Sigmoid colon (tissue), 7 donors: ENCODE data around the gene DCC. TPM values are rescaled to one million over a fixed set of nuclear protein-coding genes. Genes with fewer than 3 reads are reported as not detected.

Experiments used
- DNase-seq: peaks from one replicate; pipeline ENCODE4 v3.0.0-alpha.2; 2019
- H3K27ac ChIP-seq, 4 donors: fragments of 200-600 bp; sonication (generic); one replicate each; pipeline ENCODE4 v1.5.1; 2016 to 2019; ENCODE audit warnings: mild to moderate bottlenecking in 1 of 4
- H3K27me3 ChIP-seq, 3 donors: fragments of 200-600 bp; sonication (generic); one replicate each; pipeline ENCODE4 v1.5.1; 2019; ENCODE audit warnings: mild to moderate bottlenecking in 1 of 3
- H3K36me3 ChIP-seq, 4 donors: fragments of 200-600 bp; sonication (generic); one replicate each; pipeline ENCODE4 v1.5.1; 2016 to 2019
- H3K4me1 ChIP-seq, 4 donors: fragments of 200-600 bp; sonication (generic); one replicate each; pipeline ENCODE4 v1.5.1; 2017 to 2019
- H3K4me3 ChIP-seq, 4 donors: fragments of 200-600 bp; sonication (generic); one replicate each; pipeline ENCODE4 v1.5.1; 2017 to 2019; ENCODE audit warnings: mild to moderate bottlenecking in 2 of 4, moderate library complexity in 1 of 4
- H3K9me3 ChIP-seq, 4 donors: fragments of 200-600 bp in 3 of 4; sonication (generic) in 3 of 4; one replicate each; pipeline versions ENCODE4 v1.5.1 to v1.6.1; 2013 to 2019
- EP300 ChIP-seq, 4 donors: sonication (generic); formaldehyde crosslinking; IDR thresholded peaks; one replicate each; pipeline ENCODE4 v1.6.1; 2017; ENCODE audit warnings: antibody characterized with exemption in 4 of 4
- POLR2A ChIP-seq, 2 donors: fragments of 450-650 bp; IDR thresholded peaks; one replicate each; pipeline ENCODE4 v1.6.1; 2016; ENCODE audit warnings: antibody characterized with exemption in 2 of 2, mild to moderate bottlenecking in 2 of 2, moderate library complexity in 2 of 2
- POLR2AphosphoS5 ChIP-seq, 4 donors: sonication (generic); formaldehyde crosslinking; IDR thresholded peaks; one replicate each; pipeline ENCODE4 v1.6.1; 2017; ENCODE audit warnings: antibody characterized with exemption in 4 of 4
- WGBS, 2 donors: extraction: QIAGEN DNeasy Blood & Tissue Kit; methylation state at CpG; one replicate each; pipeline ENCODE4 v1.1.7; 2013; 5-methylcytosine and 5-hydroxymethylcytosine counted together
- intact Hi-C: fragments of 100-400 bp; cut with DNase I; formaldehyde crosslinking; loops from one replicate; pipeline ENCODE4 v1.15.1; 2023
- polyA plus RNA-seq, 3 donors: library from polyadenylated mRNA; stranded (reverse); fragments of 200-250 nt; gene quantifications; one replicate each; pipeline ENCODE4 v1.2.3, GENCODE V29; 2013
- total RNA-seq, 4 donors: library from RNA; depleted of rRNA; stranded (reverse); fragments of >200 nt; gene quantifications; one replicate each; pipeline ENCODE4 v1.1.0, GENCODE V29; 2016
- TF ChIP-seq, protein P1 (sequence below), 4 experiments: fragments of 450-650 bp in 3 of 4; fragments of 200-600 bp in 1 of 4; IDR thresholded peaks; one replicate each; pipeline ENCODE4 v1.5.1; 2016 to 2019; ENCODE audit warnings: antibody characterized with exemption in 4 of 4, mild to moderate bottlenecking in 3 of 4, moderate library complexity in 2 of 4
- donor health status: healthy with polysubstance abuse.
- donor health status: Bipolar disorder and iron deficiency.
- donor health status: healthy.

DCC gene
- total and polyA plus RNA-seq, 7 donors = 0.04 to 0.83 (median 0.36) TPM; not detected in 2

DNA sequence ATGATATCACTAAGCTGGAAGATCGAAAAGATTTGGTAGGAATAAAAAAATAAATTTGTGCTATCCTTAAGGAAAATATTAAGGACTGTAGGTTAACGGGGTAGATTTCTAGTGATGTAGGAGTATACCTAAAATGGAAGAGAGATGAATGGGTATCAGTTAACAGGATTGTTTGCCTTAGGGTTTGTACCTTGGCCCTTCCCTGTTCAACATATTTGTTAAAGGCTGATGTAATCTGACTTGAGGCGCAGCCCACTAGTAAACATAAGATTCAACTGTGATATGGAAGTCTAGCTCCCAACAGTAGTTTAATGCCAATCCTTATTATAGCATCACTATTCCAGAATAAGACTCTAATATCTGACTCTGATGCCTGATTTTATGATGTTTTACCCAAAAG is 685.2 kb downstream of the DCC start:
- Histone ChIP-seq H3K36me3 (no peaks in the 10 kb centered on the region), H3K27ac (no peak overlapping the region), H3K27me3 (no peaks in the 10 kb centered on the region), H3K9me3 (no peaks in the 10 kb centered on the region), H3K4me1 (no peaks in the 10 kb centered on the region), H3K4me3 (no peak overlapping the region)
- intact Hi-C loops = no loop called here
- WGBS, 2 donors = 47 to 73% methylated on average over 3 of the region's 3 CpGs
- no peak for TF ChIP-seq POLR2AphosphoS5 (IDR thresholded peaks at IDR 0.05)
- TF ChIP-seq POLR2A (IDR thresholded peaks at IDR 0.05) = no peak
- TF ChIP-seq EP300 (IDR thresholded peaks at IDR 0.05) = no peak
- TF ChIP-seq, protein P1, sequence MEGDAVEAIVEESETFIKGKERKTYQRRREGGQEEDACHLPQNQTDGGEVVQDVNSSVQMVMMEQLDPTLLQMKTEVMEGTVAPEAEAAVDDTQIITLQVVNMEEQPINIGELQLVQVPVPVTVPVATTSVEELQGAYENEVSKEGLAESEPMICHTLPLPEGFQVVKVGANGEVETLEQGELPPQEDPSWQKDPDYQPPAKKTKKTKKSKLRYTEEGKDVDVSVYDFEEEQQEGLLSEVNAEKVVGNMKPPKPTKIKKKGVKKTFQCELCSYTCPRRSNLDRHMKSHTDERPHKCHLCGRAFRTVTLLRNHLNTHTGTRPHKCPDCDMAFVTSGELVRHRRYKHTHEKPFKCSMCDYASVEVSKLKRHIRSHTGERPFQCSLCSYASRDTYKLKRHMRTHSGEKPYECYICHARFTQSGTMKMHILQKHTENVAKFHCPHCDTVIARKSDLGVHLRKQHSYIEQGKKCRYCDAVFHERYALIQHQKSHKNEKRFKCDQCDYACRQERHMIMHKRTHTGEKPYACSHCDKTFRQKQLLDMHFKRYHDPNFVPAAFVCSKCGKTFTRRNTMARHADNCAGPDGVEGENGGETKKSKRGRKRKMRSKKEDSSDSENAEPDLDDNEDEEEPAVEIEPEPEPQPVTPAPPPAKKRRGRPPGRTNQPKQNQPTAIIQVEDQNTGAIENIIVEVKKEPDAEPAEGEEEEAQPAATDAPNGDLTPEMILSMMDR (IDR thresholded peaks at IDR 0.05) = no peak
- no peak for DNase-seq

DNA sequence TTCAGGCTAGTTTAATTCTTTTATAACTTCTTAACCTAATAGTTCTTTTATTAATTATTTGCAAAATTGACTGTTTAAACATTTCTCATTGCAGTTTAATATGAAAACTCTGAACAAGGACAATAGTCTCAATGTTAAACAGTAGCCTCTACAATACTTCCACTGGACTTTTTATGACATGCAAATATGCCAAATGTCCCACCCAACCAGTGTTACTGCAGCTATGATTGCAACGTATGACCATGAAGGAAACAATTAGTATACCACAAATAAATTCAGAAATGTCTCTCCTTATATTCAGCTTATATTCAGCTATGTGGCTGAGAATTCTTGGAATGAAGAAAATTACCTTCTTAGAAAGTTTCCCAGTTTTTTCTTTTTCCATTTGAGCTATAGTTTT is 688.6 kb downstream of the DCC start:
- Histone ChIP-seq H3K4me3 (no peak overlapping the region), H3K9me3 (no peaks in the 10 kb centered on the region), H3K4me1 (no peaks in the 10 kb centered on the region), H3K27me3 (no peaks in the 10 kb centered on the region), H3K27ac (no peak overlapping the region), H3K36me3 (no peaks in the 10 kb centered on the region)
- TF ChIP-seq POLR2AphosphoS5 (IDR thresholded peaks at IDR 0.05) = no peak
- TF ChIP-seq, protein P1 (IDR thresholded peaks at IDR 0.05) = no peak
- no peak for TF ChIP-seq EP300 (IDR thresholded peaks at IDR 0.05)
- no peak for TF ChIP-seq POLR2A (IDR thresholded peaks at IDR 0.05)
- intact Hi-C loops = no loop called here
- WGBS, 2 donors = 9 to 45% methylated on average over 1 of the region's 1 CpG
- DNase-seq = no peak

DNA sequence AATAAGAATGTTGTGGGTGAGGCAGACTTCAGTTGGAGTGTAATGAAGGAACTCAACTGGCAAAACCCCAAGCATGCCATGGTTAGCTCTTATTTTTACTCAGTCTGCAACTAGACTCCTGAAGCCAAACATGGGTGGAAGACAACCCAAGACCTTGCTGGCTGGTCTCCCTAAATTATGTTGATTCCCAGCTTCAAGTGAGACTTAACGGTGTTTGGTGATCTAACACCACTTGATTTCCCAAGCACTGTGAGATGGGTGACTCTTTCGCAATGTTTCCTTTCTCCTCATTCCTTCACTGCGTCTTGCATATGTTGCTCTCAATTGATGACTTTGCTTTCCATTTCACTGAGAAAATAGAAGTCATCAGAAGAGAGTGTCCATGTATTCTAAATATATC is 693.1 kb downstream of the DCC start:
- Histone ChIP-seq H3K27ac (no peak overlapping the region), H3K4me3 (no peak overlapping the region), H3K36me3 (no peaks in the 10 kb centered on the region), H3K4me1 (no peaks in the 10 kb centered on the region), H3K9me3 (no peaks in the 10 kb centered on the region), H3K27me3 (no peaks in the 10 kb centered on the region)
- intact Hi-C loops = no loop called here
- WGBS, 2 donors = 72 to 95% methylated on average over 3 of the region's 3 CpGs
- TF ChIP-seq EP300 (IDR thresholded peaks at IDR 0.05) (no peak), POLR2A (IDR thresholded peaks at IDR 0.05) (no peak), POLR2AphosphoS5 (IDR thresholded peaks at IDR 0.05) (no peak)
- TF ChIP-seq, protein P1 (IDR thresholded peaks at IDR 0.05) = no peak
- DNase-seq = no peak

DNA sequence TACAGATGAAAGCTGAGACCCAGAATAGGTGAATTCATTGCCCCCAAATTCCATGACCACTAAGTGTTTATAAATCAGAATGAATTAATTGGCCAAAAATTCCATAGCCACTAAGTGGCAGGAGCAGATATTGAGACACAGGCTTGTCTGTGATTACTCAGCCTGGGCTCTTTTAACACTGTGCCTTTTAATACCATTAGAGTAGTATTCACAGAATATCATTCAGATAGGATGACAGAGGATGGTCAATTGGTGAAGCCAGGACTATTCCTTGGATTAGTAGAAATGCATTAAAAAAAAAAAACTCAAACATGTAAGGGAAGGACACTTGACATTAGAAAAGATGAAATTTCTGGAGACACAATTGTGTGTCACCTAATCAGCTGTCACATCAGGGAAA is 698.6 kb downstream of the DCC start:
- intact Hi-C loops = no loop called here
- H3K4me1 ChIP-seq = no peaks in the 10 kb centered on the region
- no peak for TF ChIP-seq EP300 (IDR thresholded peaks at IDR 0.05)
- TF ChIP-seq POLR2AphosphoS5 (IDR thresholded peaks at IDR 0.05) = no peak
- TF ChIP-seq POLR2A (IDR thresholded peaks at IDR 0.05) = no peak
- TF ChIP-seq, protein P1 (IDR thresholded peaks at IDR 0.05) = no peak
- DNase-seq = no peak
- H3K36me3 ChIP-seq = no peaks in the 10 kb centered on the region
- H3K9me3 ChIP-seq = no peaks in the 10 kb centered on the region
- no peaks in the 10 kb centered on the region for H3K27me3 ChIP-seq
- H3K27ac ChIP-seq = no peak overlapping the region
- no peak overlapping the region for H3K4me3 ChIP-seq

DNA sequence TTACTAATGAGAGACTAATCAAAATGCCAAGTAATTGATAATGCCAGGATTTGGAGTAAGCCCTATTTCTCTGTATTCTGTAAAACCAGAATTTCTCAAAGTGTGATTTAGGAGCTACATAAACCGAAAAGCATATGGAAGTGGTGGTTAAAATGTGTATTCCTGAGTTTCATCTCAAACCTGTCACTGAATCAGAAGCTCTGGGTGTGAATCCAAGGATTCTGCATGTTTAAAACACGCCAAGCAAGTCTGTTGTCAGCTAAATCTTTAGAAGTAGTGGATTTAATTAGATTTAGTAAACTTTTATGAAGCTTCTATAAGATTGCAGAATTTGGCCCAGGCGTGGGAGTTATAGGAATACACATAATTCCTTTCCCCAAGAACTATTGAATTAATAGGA is 700.3 kb downstream of the DCC start:
- Histone ChIP-seq H3K27me3 (no peaks in the 10 kb centered on the region), H3K36me3 (no peaks in the 10 kb centered on the region), H3K9me3 (no peaks in the 10 kb centered on the region), H3K27ac (no peak overlapping the region), H3K4me1 (no peaks in the 10 kb centered on the region), H3K4me3 (no peak overlapping the region)
- intact Hi-C loops = no loop called here
- DNase-seq = no peak
- WGBS, 2 donors = 72 to 79% methylated on average over 3 of the region's 3 CpGs
- TF ChIP-seq, protein P1 (IDR thresholded peaks at IDR 0.05) = no peak
- TF ChIP-seq POLR2AphosphoS5 (IDR thresholded peaks at IDR 0.05) (no peak), POLR2A (IDR thresholded peaks at IDR 0.05) (no peak), EP300 (IDR thresholded peaks at IDR 0.05) (no peak)
